Measurements from ENCODE around the gene EEF1A2.

Gene EEF1A2

GRCh38 chr20:63498960-63499337 is at the start of gene EEF1A2:
TSS of gene EEF1A2 (minus strand) at chr20:63499083. CDS start at chr20:63497763, 1,320 bp downstream.
- DNase-seq: peak; percentile 42
- in situ Hi-C loops (cut with HindIII; ENCODE audit: low pct_ligation_motif_present, low pct_unique_long_range_greater_than_20kb, low sequenced_read_pairs): no loop called here

- no peak for DNase-seq
- in situ Hi-C loops (cut with HindIII; ENCODE audit: low pct_ligation_motif_present, low pct_unique_long_range_greater_than_20kb, low sequenced_read_pairs): no loop called here
These were observed 49.7 kb upstream of the EEF1A2 start for GRCh38 chr20:63548542-63548941.

GRCh38 chr20:63547725-63548480 is 49.0 kb upstream of the EEF1A2 start, which contains the start of gene SRMS:
TSS of gene SRMS (minus strand) at chr20:63547749. CDS start at chr20:63547463, 286 bp downstream.
- in situ Hi-C loops (cut with HindIII; ENCODE audit: low pct_ligation_motif_present, low pct_unique_long_range_greater_than_20kb, low sequenced_read_pairs): no loop called here
- DNase-seq: peak; percentile 14

GRCh38 chr20:63546956-63547724 is 48.3 kb upstream of the EEF1A2 start:
- in situ Hi-C loops (cut with HindIII; ENCODE audit: low pct_ligation_motif_present, low pct_unique_long_range_greater_than_20kb, low sequenced_read_pairs): no loop called here
- DNase-seq: no peak

GRCh38 chr20:63546256-63546955 is 47.5 kb upstream of the EEF1A2 start:
- no peak for DNase-seq
- in situ Hi-C loops (cut with HindIII; ENCODE audit: low pct_ligation_motif_present, low pct_unique_long_range_greater_than_20kb, low sequenced_read_pairs): no loop called here

- no peak for DNase-seq
- in situ Hi-C loops (cut with HindIII; ENCODE audit: low pct_ligation_motif_present, low pct_unique_long_range_greater_than_20kb, low sequenced_read_pairs): no loop called here
These were observed 46.9 kb upstream of the EEF1A2 start for GRCh38 chr20:63545814-63546213.

GRCh38 chr20:63544958-63545516 is 46.2 kb upstream of the EEF1A2 start:
- in situ Hi-C loops (cut with HindIII; ENCODE audit: low pct_ligation_motif_present, low pct_unique_long_range_greater_than_20kb, low sequenced_read_pairs): no loop called here
- peak; percentile 14 for DNase-seq

- DNase-seq: no peak
- in situ Hi-C loops (cut with HindIII; ENCODE audit: low pct_ligation_motif_present, low pct_unique_long_range_greater_than_20kb, low sequenced_read_pairs): no loop called here
These were observed 45.5 kb upstream of the EEF1A2 start for GRCh38 chr20:63544241-63544957.

GRCh38 chr20:63543733-63544132 is 44.9 kb upstream of the EEF1A2 start:
- no peak for DNase-seq
- in situ Hi-C loops (cut with HindIII; ENCODE audit: low pct_ligation_motif_present, low pct_unique_long_range_greater_than_20kb, low sequenced_read_pairs): no loop called here

GRCh38 chr20:63543131-63543530 is 44.2 kb upstream of the EEF1A2 start:
- DNase-seq: no peak
- in situ Hi-C loops (cut with HindIII; ENCODE audit: low pct_ligation_motif_present, low pct_unique_long_range_greater_than_20kb, low sequenced_read_pairs): no loop called here

GRCh38 chr20:63542696-63543095 is 43.8 kb upstream of the EEF1A2 start:
- in situ Hi-C loops (cut with HindIII; ENCODE audit: low pct_ligation_motif_present, low pct_unique_long_range_greater_than_20kb, low sequenced_read_pairs): no loop called here
- no peak for DNase-seq

GRCh38 chr20:63542031-63542559 is 43.2 kb upstream of the EEF1A2 start:
- in situ Hi-C loops (cut with HindIII; ENCODE audit: low pct_ligation_motif_present, low pct_unique_long_range_greater_than_20kb, low sequenced_read_pairs): no loop called here
- DNase-seq: no peak

GRCh38 chr20:63541371-63541770 is 42.5 kb upstream of the EEF1A2 start:
- no peak for DNase-seq
- in situ Hi-C loops (cut with HindIII; ENCODE audit: low pct_ligation_motif_present, low pct_unique_long_range_greater_than_20kb, low sequenced_read_pairs): no loop called here

GRCh38 chr20:63540417-63541186 is 41.7 kb upstream of the EEF1A2 start:
- DNase-seq: no peak
- in situ Hi-C loops (cut with HindIII; ENCODE audit: low pct_ligation_motif_present, low pct_unique_long_range_greater_than_20kb, low sequenced_read_pairs): no loop called here

GRCh38 chr20:63539441-63540370 is 40.8 kb upstream of the EEF1A2 start:
- in situ Hi-C loops (cut with HindIII; ENCODE audit: low pct_ligation_motif_present, low pct_unique_long_range_greater_than_20kb, low sequenced_read_pairs): no loop called here
- no peak for DNase-seq

- DNase-seq: no peak
- in situ Hi-C loops (cut with HindIII; ENCODE audit: low pct_ligation_motif_present, low pct_unique_long_range_greater_than_20kb, low sequenced_read_pairs): no loop called here
These were observed 40.2 kb upstream of the EEF1A2 start for GRCh38 chr20:63539092-63539430.
